ENCODE data around the gene U2AF1L4.

The U2AF1L4 gene

GRCh38 chr19:35757231-35757748, 12.1 kb upstream of the U2AF1L4 start:
- DNase-seq = peak in 1 of 2 donors; percentile 66

DNA sequence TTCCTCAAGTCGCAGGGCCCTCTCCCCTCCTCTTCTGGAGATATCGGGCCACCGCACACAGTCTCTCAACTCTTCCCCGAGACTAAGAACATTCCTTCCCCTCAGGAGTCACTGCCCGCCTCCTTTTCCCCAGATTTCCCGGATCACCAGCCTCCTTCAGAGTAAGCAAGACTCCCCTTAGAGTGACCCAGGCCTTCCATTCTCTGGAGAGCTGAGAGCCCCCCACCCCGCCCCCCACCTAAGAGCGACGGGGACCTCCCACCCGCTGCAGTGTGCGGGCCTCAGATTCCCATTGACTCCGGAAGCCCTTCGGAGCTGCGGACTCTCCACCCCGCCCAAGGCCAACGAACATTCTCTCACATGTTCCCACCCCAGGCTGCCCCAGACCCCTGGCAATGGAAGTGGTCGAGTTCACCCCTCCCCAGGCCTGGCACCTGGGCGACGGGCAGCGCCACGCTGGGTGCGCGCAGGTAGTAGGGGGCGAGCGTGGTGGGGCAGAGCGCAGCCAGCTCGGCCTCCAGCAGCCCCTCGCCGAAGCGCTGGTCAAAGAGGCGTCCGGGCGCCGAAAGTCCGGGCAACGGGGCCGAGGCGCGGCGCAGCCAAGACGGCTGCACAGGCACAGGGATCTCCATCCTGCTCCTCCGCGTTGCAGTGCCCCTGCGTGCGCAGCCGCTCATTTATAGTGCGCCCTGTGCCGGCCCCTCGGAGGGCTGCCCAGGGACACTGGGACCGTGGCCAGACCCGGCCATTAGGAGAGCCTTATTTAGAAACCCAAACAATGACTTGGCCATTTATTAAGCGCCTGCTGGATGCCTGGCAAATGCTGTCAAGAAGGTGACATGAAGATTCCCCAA, 11.4 kb upstream of the U2AF1L4 start, which contains the start of gene HSPB6:
HSPB6 (minus strand) TSS at position 653 of the 854 bp plus-strand sequence; CDS start at position 632, 21 bp downstream.
- peak in 1 of 2 donors; percentile 35 for DNase-seq

- DNase-seq = no peak
Measured at GRCh38 chr19:35755550-35756376, 10.5 kb upstream of the U2AF1L4 start.

- DNase-seq = no peak
Measured at GRCh38 chr19:35755131-35755549, 9.9 kb upstream of the U2AF1L4 start.

DNA sequence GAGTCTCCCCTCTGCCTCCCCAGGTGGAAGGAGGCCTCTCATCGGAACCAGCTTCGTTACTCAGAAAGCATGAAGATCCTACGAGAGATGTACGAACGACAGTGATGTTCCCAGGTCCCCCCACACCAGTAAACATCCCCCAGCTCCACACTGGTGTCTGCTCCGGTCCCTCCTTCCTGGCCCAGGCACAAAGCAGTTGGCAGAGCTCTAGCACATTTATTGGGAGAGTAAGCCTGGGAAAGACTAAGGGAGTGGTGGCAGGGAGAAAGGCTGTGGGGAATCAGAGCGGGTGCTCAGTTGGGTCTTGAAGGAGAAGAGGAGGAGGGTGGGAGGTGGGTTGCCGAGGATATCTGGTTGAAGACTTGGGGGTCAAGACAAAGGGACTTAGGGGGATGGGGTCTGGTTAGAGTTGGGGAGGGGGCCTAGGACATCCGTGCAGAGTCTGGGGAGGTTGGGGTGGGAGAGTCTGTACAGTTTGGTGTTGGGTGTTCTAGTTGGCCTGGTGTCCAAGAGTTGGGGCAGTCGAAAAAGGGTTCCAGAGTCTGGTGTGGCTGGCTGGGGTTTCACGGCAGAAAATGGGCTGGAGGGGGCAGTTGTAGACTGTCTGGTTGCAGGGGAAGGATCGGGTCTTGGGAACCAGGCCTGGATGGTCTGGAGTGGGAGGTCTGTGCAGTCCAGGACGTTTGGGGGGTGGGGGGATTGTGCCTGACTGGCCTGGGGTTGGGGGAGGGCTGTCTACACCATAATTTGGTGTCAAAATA, 9.3 kb upstream of the U2AF1L4 start:
- no peak for DNase-seq

DNA sequence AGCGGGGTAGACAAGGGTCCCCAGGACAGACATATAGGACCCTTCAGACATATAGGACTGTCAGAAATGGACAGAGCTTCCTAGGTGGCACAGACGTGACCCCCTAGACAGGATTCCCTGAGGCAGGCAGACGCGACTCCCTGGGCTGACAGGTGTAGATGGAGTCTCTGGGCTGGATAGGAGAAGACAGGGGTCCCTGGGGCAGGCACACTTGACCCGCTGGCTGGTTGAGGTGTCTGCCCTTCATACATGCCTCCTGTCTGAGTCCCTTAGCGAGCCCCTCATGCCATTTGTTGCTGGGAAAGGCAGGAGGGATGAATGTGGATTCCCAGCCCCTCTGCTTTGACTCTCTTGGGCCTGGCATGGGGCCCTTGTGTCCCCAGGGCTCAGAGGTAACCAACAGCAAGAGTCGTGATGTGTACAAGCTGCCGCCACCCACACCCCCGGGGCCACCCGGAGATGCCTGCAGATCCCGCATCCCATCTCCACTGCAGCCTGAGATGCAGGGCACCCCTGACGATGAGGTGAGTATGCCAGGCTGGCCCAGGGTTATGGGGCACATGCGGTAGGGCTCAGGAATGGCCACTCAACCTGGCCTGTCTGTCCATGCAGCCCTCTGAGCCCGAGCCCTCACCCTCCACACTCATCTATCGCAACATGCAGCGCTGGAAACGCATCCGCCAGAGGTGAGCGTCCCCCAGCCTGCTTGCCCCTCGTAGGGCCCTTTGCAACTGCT, 8.6 kb upstream of the U2AF1L4 start:
- no peak for DNase-seq

GRCh38 chr19:35752746-35753350, 7.6 kb upstream of the U2AF1L4 start:
- no peak for DNase-seq

DNA sequence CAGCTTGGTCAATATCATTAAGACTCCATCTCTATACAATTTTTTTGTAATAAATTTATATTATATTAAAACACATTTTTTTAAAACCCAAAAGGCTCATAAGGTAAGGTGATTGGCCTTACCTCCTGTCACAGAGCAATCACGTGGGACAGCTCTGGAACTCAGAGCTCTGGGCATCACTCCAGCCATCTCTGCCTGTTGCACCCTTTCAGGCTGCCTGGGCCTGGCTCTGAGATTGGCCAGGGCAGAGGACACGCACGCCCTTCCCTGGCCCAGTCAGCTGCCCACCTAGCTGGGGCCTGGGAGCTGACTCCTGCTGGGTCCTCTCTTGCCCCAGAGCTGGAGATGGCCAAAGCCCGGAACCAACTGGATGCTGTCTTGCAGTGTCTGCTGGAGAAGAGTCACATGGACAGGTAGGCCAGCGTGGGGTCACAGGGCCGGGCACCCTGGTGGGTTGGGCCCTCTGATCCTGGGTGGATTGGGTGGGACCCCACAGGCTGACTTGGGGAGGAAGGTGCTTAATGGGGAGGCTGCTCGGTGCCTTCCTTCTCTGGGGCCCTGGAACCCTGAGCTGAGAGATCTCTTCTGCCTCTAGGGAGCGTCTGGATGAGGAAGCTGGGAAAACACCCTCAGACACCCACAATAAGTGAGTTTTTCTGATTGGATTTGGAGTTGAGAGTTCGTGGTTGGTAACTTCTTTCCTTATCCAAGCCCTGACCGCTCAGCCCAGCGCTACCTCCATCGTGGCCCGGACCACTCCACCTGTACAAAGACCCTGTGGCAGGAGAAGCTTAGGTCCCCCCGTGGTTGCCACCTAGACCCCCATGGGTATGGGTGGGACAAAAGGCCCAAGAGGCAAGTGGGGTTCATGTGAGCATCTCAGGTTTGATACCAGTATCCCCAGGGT, 6.9 kb upstream of the U2AF1L4 start:
- no peak for DNase-seq

DNA sequence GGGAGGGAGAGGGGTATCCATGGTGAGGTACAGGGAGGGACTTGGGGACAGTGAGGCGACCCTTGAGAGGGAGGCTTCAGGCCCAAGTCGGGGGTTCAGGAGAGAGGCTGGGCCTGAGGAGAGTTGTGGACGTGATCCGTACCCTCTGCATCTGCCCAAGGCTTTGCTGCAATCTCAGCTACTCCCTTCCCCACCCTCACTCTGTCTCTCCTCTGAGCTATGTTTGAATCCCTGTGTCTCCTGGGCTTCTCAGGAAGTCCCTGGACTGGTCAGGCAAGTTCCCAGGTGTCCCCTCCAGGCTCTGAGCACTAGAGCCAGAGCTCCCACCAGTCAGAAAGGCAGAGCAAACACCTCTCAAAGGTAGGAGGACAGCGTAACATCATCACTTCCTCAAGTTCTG, 4.9 kb upstream of the U2AF1L4 start:
- DNase-seq = no peak

DNA sequence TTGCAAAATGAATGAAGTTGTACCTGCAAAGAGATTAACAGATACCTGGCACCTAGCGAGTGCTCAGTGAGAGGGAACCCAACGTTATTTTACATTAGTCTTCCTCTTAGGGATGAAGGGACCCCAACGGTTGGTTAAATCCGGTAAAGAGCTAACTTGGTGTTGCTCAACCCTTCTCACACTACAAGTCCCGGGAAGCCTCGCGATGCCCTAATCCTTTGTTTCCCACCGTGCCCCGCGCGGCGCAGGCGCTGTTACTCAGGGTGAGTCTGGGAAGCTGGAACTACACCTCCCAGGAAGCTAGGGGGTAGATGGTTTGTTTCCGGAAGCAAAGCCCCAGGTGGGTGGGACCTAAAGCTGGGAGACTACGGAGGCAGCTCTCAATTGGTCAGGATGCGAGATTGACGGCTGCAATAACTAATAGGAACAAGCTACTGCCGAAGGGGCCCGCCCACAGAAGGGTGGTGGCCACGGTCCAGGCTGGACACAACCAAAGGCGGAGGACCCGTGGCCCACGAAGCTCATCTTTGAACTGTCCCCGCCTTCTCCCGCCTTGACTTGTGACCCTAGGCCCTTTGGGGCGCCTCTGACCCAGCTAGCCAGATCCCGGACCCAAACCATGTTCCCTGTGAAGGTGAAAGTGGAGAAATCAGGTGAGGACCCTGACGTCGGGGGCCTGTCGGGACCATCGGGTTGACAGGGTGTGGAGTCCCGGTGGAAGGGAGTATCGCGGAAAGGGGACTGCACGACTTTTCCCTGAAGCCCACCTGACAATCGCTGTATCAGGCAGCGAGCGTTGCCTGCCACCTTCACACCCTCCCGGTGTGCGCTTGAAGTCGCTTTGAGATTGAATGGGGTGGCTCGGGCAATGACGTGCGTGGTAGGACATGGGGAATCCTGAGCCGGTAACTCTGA, 3.1 kb upstream of the U2AF1L4 start, which contains the start of gene LIN37:
LIN37 (plus strand) TSS at position 471 of the 915 bp plus-strand sequence; CDS start at position 620, 149 bp downstream.
- DNase-seq = peak; percentile 100

DNA sequence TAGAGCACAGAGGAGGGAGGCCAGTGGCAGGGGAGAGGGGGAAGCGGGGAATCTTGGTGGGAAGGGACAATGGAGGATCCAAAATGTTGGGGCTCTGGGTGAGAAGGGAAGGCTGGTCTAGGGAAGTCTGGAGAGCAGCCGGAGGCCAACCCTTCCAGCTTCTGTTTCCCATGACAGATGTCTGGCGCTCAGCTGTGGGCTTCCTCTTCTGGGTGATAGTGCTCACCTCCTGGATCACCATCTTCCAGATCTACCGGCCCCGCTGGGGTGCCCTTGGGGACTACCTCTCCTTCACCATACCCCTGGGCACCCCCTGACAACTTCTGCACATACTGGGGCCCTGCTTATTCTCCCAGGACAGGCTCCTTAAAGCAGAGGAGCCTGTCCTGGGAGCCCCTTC, 1.3 kb upstream of the U2AF1L4 start:
- DNase-seq = no peak

- no peak for DNase-seq
Measured at GRCh38 chr19:35746087-35746462, 857 bp upstream of the U2AF1L4 start.

GRCh38 chr19:35744430-35745327, 539 bp downstream of the U2AF1L4 start:
- peak; percentile 88 to 90 for DNase-seq

- DNase-seq = no peak
Measured at GRCh38 chr19:35743640-35744429, 1.4 kb downstream of the U2AF1L4 start.

- DNase-seq = peak in 1 of 2 donors; percentile 31
Measured at GRCh38 chr19:35742121-35742724, 3.0 kb downstream of the U2AF1L4 start, which contains the start of gene IGFLR1. TSS of gene IGFLR1 (minus strand) at chr19:35742452. CDS start at chr19:35741180, 1,272 bp downstream.

DNA sequence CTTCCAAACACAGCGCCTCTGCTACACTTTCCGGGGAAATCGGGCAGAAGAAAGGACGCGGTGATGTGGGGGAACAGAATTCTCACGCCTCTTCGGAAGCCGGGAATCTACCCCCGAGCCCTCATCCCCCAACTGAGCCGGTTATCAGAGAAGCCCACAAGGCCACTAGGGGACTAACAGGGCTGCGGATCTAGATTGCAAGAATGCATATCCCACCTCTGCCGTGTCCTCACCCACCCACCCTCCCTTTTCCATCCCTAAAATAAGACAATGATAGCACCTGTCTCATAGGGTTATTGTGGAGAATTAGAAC, 4.1 kb downstream of the U2AF1L4 start:
- no peak for DNase-seq
